Measurements from ENCODE around the gene SLC2A4RG. TPM values are rescaled to one million over a fixed set of nuclear protein-coding genes. Genes with fewer than 3 reads are reported as not detected.
A peak's percentile ranks its signal among the peaks of the same experiment; 100 is the strongest.

The SLC2A4RG gene
- total RNA-seq, 4 donors from 2014 or later: 36.5 to 98.7 (median 59.9) TPM

DNA sequence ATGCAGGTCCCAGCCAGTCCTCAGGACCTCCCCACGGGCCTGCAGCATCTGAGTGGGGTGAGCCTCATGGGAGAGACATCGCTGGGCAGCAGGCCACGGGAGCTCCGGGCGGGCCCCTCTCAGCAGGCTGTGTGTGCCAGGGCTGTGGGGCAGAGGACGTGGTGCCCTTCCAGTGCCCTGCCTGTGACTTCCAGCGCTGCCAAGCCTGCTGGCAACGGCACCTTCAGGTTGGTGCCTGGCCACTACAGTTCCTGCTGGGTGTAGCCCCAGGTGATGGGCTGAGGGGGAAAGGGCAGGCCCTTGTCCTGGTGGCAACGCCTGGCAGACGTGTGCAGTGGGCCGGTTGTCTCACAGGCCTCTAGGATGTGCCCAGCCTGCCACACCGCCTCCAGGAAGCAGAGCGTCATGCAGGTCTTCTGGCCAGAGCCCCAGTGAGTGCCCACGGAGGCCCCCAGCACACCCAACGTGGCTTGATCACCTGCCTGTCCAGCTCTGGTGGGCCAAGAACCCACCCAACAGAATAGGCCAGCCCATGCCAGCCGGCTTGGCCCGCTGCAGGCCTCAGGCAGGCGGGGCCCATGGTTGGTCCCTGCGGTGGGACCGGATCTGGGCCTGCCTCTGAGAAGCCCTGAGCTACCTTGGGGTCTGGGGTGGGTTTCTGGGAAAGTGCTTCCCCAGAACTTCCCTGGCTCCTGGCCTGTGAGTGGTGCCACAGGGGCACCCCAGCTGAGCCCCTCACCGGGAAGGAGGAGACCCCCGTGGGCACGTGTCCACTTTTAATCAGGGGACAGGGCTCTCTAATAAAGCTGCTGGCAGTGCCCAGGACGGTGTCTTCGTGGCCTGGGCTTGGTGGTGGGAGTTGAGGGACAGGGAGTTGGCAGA lies 43.9 kb upstream of the SLC2A4RG start:
- H3K27me3 ChIP-seq: no peaks in the 10 kb centered on the region
- no peak for ATAC-seq
- peaks cover 0 to 47% of the 10 kb centered on the region in 2 donors for H3K36me3 ChIP-seq
- no peaks in the 10 kb centered on the region for H3K9me3 ChIP-seq
- H3K4me1 ChIP-seq: peaks cover 0 to 51% (median 33%) of the 10 kb centered on the region in 3 donors
- no peak overlapping the region for H3K4me3 ChIP-seq
- WGBS, 2 donors (ENCODE audit: low coverage in 1 of 2): no CpG with 5 or more reads among the region's 25 CpGs
- H3K27ac ChIP-seq: peak overlapping the region in 2 of 4 donors; percentile 2 to 22
- TF ChIP-seq EP300 (IDR thresholded peaks at IDR 0.05) (no peak), POLR2AphosphoS5 (IDR thresholded peaks at IDR 0.05) (no peak), POLR2A (IDR thresholded peaks at IDR 0.05) (no peak)
- TF ChIP-seq, protein P1, sequence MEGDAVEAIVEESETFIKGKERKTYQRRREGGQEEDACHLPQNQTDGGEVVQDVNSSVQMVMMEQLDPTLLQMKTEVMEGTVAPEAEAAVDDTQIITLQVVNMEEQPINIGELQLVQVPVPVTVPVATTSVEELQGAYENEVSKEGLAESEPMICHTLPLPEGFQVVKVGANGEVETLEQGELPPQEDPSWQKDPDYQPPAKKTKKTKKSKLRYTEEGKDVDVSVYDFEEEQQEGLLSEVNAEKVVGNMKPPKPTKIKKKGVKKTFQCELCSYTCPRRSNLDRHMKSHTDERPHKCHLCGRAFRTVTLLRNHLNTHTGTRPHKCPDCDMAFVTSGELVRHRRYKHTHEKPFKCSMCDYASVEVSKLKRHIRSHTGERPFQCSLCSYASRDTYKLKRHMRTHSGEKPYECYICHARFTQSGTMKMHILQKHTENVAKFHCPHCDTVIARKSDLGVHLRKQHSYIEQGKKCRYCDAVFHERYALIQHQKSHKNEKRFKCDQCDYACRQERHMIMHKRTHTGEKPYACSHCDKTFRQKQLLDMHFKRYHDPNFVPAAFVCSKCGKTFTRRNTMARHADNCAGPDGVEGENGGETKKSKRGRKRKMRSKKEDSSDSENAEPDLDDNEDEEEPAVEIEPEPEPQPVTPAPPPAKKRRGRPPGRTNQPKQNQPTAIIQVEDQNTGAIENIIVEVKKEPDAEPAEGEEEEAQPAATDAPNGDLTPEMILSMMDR (IDR thresholded peaks at IDR 0.05): no peak

DNA sequence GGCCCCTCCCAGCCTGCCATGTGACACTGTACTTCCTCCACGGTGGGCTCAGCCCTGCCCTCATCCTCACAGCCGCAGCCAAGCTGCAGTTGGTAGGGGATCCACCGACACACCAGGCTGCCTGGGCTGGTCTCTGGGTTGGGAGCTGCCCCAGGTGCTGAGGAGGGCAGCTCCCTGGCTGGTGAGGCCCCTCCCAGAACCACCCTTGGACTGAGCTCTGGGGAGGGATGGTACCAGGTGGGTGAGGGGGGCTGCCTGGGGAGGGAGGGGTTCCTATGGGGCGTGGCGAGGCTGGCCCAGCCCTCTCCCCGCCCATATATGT lies 43.3 kb upstream of the SLC2A4RG start:
- H3K4me3 ChIP-seq: peak overlapping the region in 1 of 2 donors; percentile 39
- ATAC-seq: no peak
- no CpG with 5 or more reads among the region's 6 CpGs for WGBS, 2 donors (ENCODE audit: low coverage in 1 of 2)
- no peak for TF ChIP-seq POLR2AphosphoS5 (IDR thresholded peaks at IDR 0.05)
- no peak for TF ChIP-seq EP300 (IDR thresholded peaks at IDR 0.05)
- TF ChIP-seq POLR2A (IDR thresholded peaks at IDR 0.05): no peak
- TF ChIP-seq, protein P1 (IDR thresholded peaks at IDR 0.05): no peak
- H3K27me3 ChIP-seq: no peaks in the 10 kb centered on the region
- no peaks in the 10 kb centered on the region for H3K9me3 ChIP-seq
- peak overlapping the region in 3 of 4 donors; percentile 2 to 22 (median 19) for H3K27ac ChIP-seq
- peaks cover 0 to 55% (median 33%) of the 10 kb centered on the region in 3 donors for H3K4me1 ChIP-seq
- H3K36me3 ChIP-seq: peaks cover 0 to 51% of the 10 kb centered on the region in 2 donors

DNA sequence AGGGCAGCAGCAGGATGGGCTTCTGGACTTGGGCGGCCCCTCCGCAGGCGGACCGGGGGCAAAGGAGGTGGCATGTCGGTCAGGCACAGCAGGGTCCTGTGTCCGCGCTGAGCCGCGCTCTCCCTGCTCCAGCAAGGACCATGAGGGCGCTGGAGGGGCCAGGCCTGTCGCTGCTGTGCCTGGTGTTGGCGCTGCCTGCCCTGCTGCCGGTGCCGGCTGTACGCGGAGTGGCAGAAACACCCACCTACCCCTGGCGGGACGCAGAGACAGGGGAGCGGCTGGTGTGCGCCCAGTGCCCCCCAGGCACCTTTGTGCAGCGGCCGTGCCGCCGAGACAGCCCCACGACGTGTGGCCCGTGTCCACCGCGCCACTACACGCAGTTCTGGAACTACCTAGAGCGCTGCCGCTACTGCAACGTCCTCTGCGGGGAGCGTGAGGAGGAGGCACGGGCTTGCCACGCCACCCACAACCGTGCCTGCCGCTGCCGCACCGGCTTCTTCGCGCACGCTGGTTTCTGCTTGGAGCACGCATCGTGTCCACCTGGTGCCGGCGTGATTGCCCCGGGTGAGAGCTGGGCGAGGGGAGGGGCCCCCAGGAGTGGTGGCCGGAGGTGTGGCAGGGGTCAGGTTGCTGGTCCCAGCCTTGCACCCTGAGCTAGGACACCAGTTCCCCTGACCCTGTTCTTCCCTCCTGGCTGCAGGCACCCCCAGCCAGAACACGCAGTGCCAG lies 42.8 kb upstream of the SLC2A4RG start, which contains the start of gene TNFRSF6B:
Gene TNFRSF6B (plus strand): TSS at position 25 of the 729 bp plus-strand sequence. CDS start 116 bp downstream, at position 141.
- ATAC-seq: no peak
- Histone ChIP-seq H3K27ac (peak within 1 kb of the TSS in 3 of 4 donors; percentile 14 to 22 (median 19)), H3K4me3 (peak within 1 kb of the TSS in 1 of 2 donors; percentile 39), H3K9me3 (no peaks in the 10 kb centered on the region), H3K27me3 (no peaks in the 10 kb centered on the region), H3K4me1 (peaks cover 0 to 55% (median 33%) of the 10 kb centered on the region in 3 donors), H3K36me3 (peaks cover 0 to 51% of the 10 kb centered on the region in 2 donors)
- peak; percentile 9 for TF ChIP-seq POLR2AphosphoS5 (IDR thresholded peaks at IDR 0.05)
- TF ChIP-seq POLR2A (IDR thresholded peaks at IDR 0.05): peak in 1 of 2 donors; percentile 11
- TF ChIP-seq, protein P1 (IDR thresholded peaks at IDR 0.05): no peak
- no peak for TF ChIP-seq EP300 (IDR thresholded peaks at IDR 0.05)
- WGBS, 2 donors (ENCODE audit: low coverage in 1 of 2): no CpG with 5 or more reads among the region's 52 CpGs

DNA sequence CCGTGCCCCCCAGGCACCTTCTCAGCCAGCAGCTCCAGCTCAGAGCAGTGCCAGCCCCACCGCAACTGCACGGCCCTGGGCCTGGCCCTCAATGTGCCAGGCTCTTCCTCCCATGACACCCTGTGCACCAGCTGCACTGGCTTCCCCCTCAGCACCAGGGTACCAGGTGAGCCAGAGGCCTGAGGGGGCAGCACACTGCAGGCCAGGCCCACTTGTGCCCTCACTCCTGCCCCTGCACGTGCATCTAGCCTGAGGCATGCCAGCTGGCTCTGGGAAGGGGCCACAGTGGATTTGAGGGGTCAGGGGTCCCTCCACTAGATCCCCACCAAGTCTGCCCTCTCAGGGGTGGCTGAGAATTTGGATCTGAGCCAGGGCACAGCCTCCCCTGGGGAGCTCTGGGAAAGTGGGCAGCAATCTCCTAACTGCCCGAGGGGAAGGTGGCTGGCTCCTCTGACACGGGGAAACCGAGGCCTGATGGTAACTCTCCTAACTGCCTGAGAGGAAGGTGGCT lies 42.2 kb upstream of the SLC2A4RG start:
- no peaks in the 10 kb centered on the region for H3K9me3 ChIP-seq
- ATAC-seq: no peak
- H3K27ac ChIP-seq: peak overlapping the region in 2 of 4 donors; percentile 14 to 19
- H3K4me3 ChIP-seq: peak overlapping the region in 1 of 2 donors; percentile 39
- peaks cover 0 to 49% of the 10 kb centered on the region in 2 donors for H3K36me3 ChIP-seq
- no peaks in the 10 kb centered on the region for H3K27me3 ChIP-seq
- TF ChIP-seq, protein P1 (IDR thresholded peaks at IDR 0.05): no peak
- WGBS, 2 donors (ENCODE audit: low coverage in 1 of 2): no CpG with 5 or more reads among the region's 7 CpGs
- H3K4me1 ChIP-seq: peaks cover 0 to 55% (median 33%) of the 10 kb centered on the region in 3 donors
